T-cell (primary cell): Measurements from ENCODE around the gene WNK2. TPM values are rescaled to one million over a fixed set of nuclear protein-coding genes. Genes with fewer than 3 reads are reported as not detected.
A peak's percentile ranks its signal among the peaks of the same experiment; 100 is the strongest.

Experiments used
- ATAC-seq, 4 experiments: fragments of 200-7000 bp in 3 of 4; fragments of 150-1000 bp in 1 of 4; cut with Tn5 transposase; replicated peaks in 1 of 4; 1 replicate in 3 of 4; 2 replicates in 1 of 4; pipeline ENCODE4 v1.10.0; 2021; ENCODE audit warnings: moderate library complexity in 3 of 4, mild to moderate bottlenecking in 2 of 4, moderate number of reproducible peaks in 1 of 4
- CTCF ChIA-PET, 2 donors: fragments of 300-600 bp; sonication (Branson Sonifier 250); formaldehyde crosslinking; loops; one replicate each; lab custom pipeline; 2022; ENCODE audit warnings: antibody characterized with exemption in 2 of 2; lab: Charles Lee
- POLR2A ChIA-PET, 2 donors: fragments of 300-600 bp; sonication (Branson Sonifier 250); formaldehyde crosslinking; loops; one replicate each; lab custom pipeline; 2022; ENCODE audit warnings: antibody characterized with exemption in 2 of 2; lab: Charles Lee
- DNase-seq, 35 experiments: peaks; one replicate each; pipeline versions ENCODE4 v3.0.0 to v3.0.0-alpha.2; 2013 to 2023
- H3K27ac ChIP-seq: one replicate; pipeline ENCODE4 v1.5.1; 2013; ENCODE audit warnings: low read length
- H3K27me3 ChIP-seq, 2 experiments: replicated peaks in 1 of 2; 1 replicate in 1 of 2; 2 replicates in 1 of 2; pipeline versions ENCODE4 v1.6.1 to v1.7.0; 2013; ENCODE audit warnings: low read length in 1 of 2, mixed read lengths in 1 of 2; ENCODE audit not compliant: control insufficient read depth in 2 of 2, insufficient read depth in 2 of 2; ENCODE audit errors: extremely low read depth in 1 of 2
- H3K36me3 ChIP-seq, 2 donors: 1 replicate in 1 of 2; 2 replicates in 1 of 2; pipeline versions ENCODE4 v1.6.1 to v1.7.0; 2013; ENCODE audit warnings: low read length in 1 of 2; ENCODE audit not compliant: control insufficient read depth in 2 of 2, insufficient read depth in 1 of 2; ENCODE audit errors: extremely low read depth in 1 of 2
- H3K4me1 ChIP-seq, 2 experiments: 1 replicate in 1 of 2; 2 replicates in 1 of 2; pipeline versions ENCODE4 v1.6.1 to v1.7.0; 2013; ENCODE audit warnings: low read length in 2 of 2, mixed read lengths in 1 of 2; ENCODE audit not compliant: insufficient read depth in 2 of 2, control insufficient read depth in 1 of 2; ENCODE audit errors: extremely low read depth in 1 of 2
- H3K4me3 ChIP-seq, 2 donors: 1 replicate in 1 of 2; 2 replicates in 1 of 2; pipeline versions ENCODE4 v1.5.1 to v1.7.0; 2013; ENCODE audit warnings: mild to moderate bottlenecking in 2 of 2, low read length in 1 of 2, moderate library complexity in 1 of 2; ENCODE audit not compliant: control insufficient read depth in 1 of 2; ENCODE audit errors: extremely low read depth in 1 of 2
- H3K9me3 ChIP-seq: 2 replicates; pipeline ENCODE4 v1.7.0; 2013
- H3K27ac Mint-ChIP-seq, 2 donors: one replicate each; pipeline ENCODE4 v1.8.0; 2020 to 2021; ENCODE audit warnings: mild to moderate bottlenecking in 2 of 2, mixed read lengths in 2 of 2
- H3K27me3 Mint-ChIP-seq, 2 donors: one replicate each; pipeline ENCODE4 v1.8.0; 2021 to 2022; ENCODE audit warnings: mixed read lengths in 2 of 2
- H3K36me3 Mint-ChIP-seq: one replicate; pipeline ENCODE4 v1.8.0; 2021; ENCODE audit warnings: mixed read lengths
- H3K4me1 Mint-ChIP-seq, 3 donors: one replicate each; pipeline ENCODE4 v1.8.0; 2020 to 2022; ENCODE audit warnings: mixed read lengths in 3 of 3, mild to moderate bottlenecking in 1 of 3
- H3K4me3 Mint-ChIP-seq, 3 donors: one replicate each; pipeline ENCODE4 v1.8.0; 2020 to 2022; ENCODE audit warnings: mild to moderate bottlenecking in 3 of 3, mixed read lengths in 3 of 3, moderate library complexity in 3 of 3
- H3K9me3 Mint-ChIP-seq, 3 donors: one replicate each; pipeline ENCODE4 v1.8.0; 2020 to 2022; ENCODE audit warnings: mixed read lengths in 3 of 3
- WGBS: methylation state at CpG from one replicate; pipeline ENCODE4 v1.1.5; 2013; ENCODE audit warnings: missing lambda C conversion rate; ENCODE audit not compliant: insufficient coverage; 5-methylcytosine and 5-hydroxymethylcytosine counted together
- total RNA-seq, 35 experiments: library from RNA in 6 of 35; stranded (reverse) in 6 of 35; fragments of 120-200 nt in 1 of 35; gene quantifications; one replicate each; pipeline versions ENCODE4 v1.2.1 to v1.2.4 and lab custom pipeline; 2013 to 2026

The WNK2 gene
- total RNA-seq, 5 donors from 2014 or later (not counting 1 experiment from before 2014, with no cell fraction given), result 0.12 to 0.95 (median 0.48) TPM

DNA sequence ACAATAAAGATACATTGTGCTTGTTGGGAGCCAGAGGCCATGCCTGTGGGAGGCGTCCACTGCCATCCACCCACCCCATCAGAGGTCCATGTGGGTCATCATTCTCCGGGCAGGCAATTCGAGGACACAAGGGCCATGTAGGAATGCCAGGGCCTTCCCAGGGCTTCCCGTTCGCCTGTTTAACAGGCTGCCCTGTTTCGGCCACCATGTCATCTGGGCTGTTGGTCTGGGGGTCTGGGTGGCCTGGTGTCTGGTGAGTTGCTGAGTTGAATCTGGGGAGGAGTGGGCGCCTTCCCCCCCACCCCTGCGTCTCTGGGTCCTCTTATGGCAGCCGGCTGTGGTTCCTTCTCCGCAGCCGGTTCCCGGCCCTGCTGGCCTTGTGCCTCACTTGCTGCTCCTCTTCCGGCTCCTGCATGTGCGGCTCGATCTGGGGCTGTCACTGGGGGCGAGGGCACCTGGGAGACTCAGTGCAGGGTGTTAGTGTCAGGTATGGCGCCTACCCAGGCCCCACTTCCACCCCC lies 117.4 kb downstream of the WNK2 start:
- peaks cover 2 to 15% (median 12%) of the 10 kb centered on the region in 3 donors for H3K4me1 Mint-ChIP-seq
- H3K36me3 Mint-ChIP-seq, result no peaks in the 10 kb centered on the region
- Histone ChIP-seq H3K4me1 (peaks cover 0 to 10% of the 10 kb centered on the region in 2 experiments), H3K9me3 (no peaks in the 10 kb centered on the region), H3K36me3 (no peaks in the 10 kb centered on the region), H3K27ac (no peak overlapping the region), H3K4me3 (no peak overlapping the region), H3K27me3 (peaks cover 0 to 29% of the 10 kb centered on the region in 2 experiments)
- no peak overlapping the region for H3K4me3 Mint-ChIP-seq
- DNase-seq (peak in 1 of 35 experiments; percentile 8), ATAC-seq (no peak)
- WGBS, result 100% methylated on average over 1 of the region's 17 CpGs
- no peaks in the 10 kb centered on the region for H3K9me3 Mint-ChIP-seq
- no peak overlapping the region for H3K27ac Mint-ChIP-seq
- ChIA-PET POLR2A (no interaction called here), CTCF (interaction anchor here in 1 of 2 donors (1.1 to 1.4 kb wide), 2 partner anchors 141 to 192 kb away, joined by 3 read pairs; no protein-coding TSS in a partner anchor)
- H3K27me3 Mint-ChIP-seq, result no peaks in the 10 kb centered on the region

DNA sequence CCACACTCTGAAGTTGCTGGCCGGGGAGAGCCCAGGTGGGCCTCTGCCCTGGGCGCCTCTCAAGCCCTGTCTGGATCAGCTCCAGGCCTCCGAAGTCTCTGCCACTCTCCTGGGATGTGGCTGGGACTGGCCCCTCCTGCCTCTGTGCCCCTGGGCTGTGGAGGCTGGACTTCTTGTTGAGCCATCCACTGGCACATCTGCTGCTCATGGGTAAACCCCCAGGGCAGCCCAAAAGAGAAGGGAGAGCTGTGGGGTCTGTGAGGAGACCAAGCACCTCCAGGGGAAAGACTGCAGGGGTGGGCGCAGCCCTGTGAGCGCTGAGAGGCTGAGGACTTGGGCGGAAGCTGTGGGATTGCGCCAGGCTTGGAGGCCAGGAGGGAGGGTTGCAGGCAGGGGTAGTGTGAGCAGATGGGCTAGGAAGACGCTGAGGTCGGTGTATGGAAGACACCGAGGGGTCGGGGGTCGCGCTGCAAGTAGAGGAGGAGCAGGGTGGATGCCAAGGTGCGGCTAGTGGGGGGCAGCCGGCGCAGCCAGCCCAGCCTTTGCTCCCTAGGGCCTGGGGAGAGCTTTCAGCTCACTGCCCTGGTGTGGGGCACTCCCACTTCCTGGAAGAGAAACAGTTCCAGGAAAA lies 118.1 kb downstream of the WNK2 start:
- no peaks in the 10 kb centered on the region for H3K36me3 ChIP-seq
- Mint-ChIP-seq H3K4me3 (no peak overlapping the region), H3K36me3 (no peaks in the 10 kb centered on the region), H3K27me3 (no peaks in the 10 kb centered on the region), H3K9me3 (no peaks in the 10 kb centered on the region), H3K4me1 (peaks cover 2 to 12% (median 10%) of the 10 kb centered on the region in 3 donors), H3K27ac (no peak overlapping the region)
- CTCF ChIA-PET, result interaction anchor here (1.0 to 1.4 kb wide), 3 partner anchors 141 to 193 kb away, joined by 3 to 6 read pairs (median 3); no protein-coding TSS in a partner anchor
- H3K4me1 ChIP-seq, result peaks cover 0 to 7% of the 10 kb centered on the region in 2 experiments
- ATAC-seq (peak in 2 of 4 experiments; percentile 6 to 25), DNase-seq (peak in 1 of 35 experiments; percentile 10)
- WGBS, result 92% methylated on average over 15 of the region's 16 CpGs
- no peak overlapping the region for H3K27ac ChIP-seq
- H3K27me3 ChIP-seq, result peaks cover 0 to 29% of the 10 kb centered on the region in 2 experiments
- H3K9me3 ChIP-seq, result no peaks in the 10 kb centered on the region
- no peak overlapping the region for H3K4me3 ChIP-seq
- POLR2A ChIA-PET, result no interaction called here

DNA sequence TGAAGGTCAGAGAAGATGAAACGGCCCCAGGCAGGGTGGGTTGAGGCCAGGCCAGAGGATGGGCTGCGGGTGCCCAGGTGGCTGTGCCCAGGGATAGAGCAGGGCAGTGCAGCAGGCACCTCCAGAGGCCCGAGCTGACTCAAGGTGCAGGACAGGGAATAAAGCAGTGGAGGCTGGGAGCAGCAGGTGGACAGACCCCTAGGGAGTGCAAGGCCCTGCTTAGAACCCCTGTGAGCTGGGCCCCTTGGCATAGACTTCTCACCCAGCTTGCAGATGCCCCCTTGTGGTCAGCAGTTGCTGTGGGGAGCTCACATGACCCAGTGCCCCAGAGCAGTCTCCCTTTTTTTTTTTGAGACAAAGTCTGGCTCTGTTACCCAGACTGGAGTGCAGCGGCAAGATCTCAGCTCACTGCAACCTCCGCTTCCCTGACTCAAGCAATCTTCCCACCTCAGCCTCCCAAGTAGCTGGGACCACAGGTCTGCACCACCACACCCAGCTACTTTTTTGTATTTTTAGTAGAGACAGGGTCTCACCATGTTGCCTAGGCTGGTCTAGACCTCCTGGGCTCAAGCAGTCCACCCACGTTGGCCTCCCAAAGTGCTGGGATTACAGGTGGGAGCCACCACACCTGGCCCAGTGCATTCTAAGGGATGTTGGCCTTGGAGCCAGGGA lies 118.8 kb downstream of the WNK2 start:
- CTCF ChIA-PET, result interaction anchor here (0.6 to 1.4 kb wide), 11 partner anchors 11 to 969 kb away, joined by 3 to 8 read pairs (median 3); no protein-coding TSS in a partner anchor
- POLR2A ChIA-PET, result interaction anchor here in 1 of 2 donors (0.6 kb wide), 1 partner anchor 405 kb away, joined by 3 read pairs; no protein-coding TSS in a partner anchor
- H3K27ac Mint-ChIP-seq, result no peak overlapping the region

DNA sequence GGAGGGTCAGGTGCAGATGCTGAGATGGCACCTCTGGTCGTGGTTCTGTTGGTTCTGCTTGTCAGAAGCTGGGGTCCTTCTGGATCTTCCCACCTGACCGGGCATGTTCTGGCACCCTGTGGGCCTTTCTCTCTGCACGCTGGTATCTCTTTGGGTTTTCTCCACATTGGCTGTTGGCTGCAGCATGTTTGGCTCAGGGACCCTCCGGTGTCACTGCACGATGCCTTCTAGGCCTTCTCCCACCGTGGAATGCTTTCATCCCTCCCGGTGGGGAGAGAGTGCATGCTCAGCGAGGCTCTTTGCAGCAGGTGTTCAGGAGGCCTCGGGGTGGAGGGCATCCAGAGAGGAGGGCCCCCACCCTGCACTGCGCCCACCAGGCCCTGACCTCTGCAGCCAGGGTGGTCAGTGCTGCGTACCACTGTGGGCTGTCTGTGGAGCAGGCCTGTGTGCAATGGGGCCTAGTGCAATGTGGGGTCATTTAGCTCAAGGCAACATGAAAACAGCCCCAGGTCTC lies 119.4 kb downstream of the WNK2 start:
- WGBS, result 88% methylated on average over 8 of the region's 11 CpGs

More for the DNA sequence above, 118.8 kb downstream of the WNK2 start:
- peaks cover 0 to 7% (median 3%) of the 10 kb centered on the region in 3 donors for H3K4me1 Mint-ChIP-seq
- no peak overlapping the region for H3K4me3 Mint-ChIP-seq
- no peaks in the 10 kb centered on the region for H3K9me3 ChIP-seq
- no peaks in the 10 kb centered on the region for H3K36me3 Mint-ChIP-seq
- peak; percentile 23 to 77 (median 58) for DNase-seq
- no peaks in the 10 kb centered on the region for H3K36me3 ChIP-seq
- H3K27ac ChIP-seq, result no peak overlapping the region
- H3K27me3 ChIP-seq, result peaks cover 0 to 34% of the 10 kb centered on the region in 2 experiments
- H3K4me1 ChIP-seq, result peaks cover 0 to 5% of the 10 kb centered on the region in 2 experiments
- WGBS, result 75% methylated on average over 6 of the region's 6 CpGs
- no peaks in the 10 kb centered on the region for H3K9me3 Mint-ChIP-seq
- H3K27me3 Mint-ChIP-seq, result no peaks in the 10 kb centered on the region
- ATAC-seq, result peak; percentile 74 to 97 (median 78)
- no peak overlapping the region for H3K4me3 ChIP-seq

DNA sequence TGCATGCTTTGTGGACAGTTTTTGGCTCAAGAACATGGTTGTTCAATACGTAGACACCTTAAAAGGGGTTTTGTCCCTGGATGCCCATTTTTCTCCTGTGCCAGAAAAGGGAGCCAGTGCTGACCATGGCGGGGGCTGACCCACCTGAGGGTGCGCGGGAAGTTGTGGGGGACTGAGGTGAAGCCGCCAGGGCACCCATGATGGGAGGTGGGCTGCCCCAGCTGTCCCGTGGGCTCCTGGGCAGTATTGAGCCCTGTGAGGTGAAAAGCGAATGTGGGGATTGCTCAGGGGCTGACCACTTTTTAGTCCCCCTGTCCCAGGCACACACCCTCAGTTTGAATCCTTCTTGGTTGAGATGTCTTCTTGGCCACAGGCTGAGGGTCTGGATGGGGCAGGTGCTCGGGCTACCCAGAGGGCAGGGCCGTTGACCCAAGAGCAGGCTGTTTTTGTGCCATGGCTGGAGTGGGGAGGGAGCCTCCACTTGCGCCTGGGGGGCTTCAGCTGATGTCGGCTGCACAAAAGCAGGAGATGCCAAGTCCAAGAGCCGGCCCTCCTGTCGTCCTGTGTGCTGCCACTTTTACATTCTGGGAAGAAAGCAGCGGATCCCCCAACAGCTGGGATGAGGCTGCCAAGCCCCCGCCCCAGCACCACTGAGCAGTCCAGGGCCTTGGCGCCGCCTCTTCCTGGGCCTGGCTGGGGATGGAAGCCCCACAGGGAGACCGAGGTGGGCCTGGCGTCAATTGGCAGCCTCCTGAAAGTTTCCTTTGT lies 120.1 kb downstream of the WNK2 start:
- Histone ChIP-seq H3K36me3 (no peaks in the 10 kb centered on the region), H3K4me3 (no peak overlapping the region), H3K27ac (no peak overlapping the region), H3K9me3 (no peaks in the 10 kb centered on the region), H3K27me3 (peaks cover 0 to 29% of the 10 kb centered on the region in 2 experiments), H3K4me1 (peaks cover 0 to 5% of the 10 kb centered on the region in 2 experiments)
- H3K4me1 Mint-ChIP-seq, result peaks cover 0 to 6% (median 0%) of the 10 kb centered on the region in 3 donors
- DNase-seq, result peak in 1 of 35 experiments; percentile 10
- ATAC-seq, result no peak
- H3K4me3 Mint-ChIP-seq, result no peak overlapping the region
- 91% methylated on average over 15 of the region's 19 CpGs for WGBS
- no peaks in the 10 kb centered on the region for H3K9me3 Mint-ChIP-seq
- CTCF ChIA-PET, result no interaction called here
- no peak overlapping the region for H3K27ac Mint-ChIP-seq
- no peaks in the 10 kb centered on the region for H3K36me3 Mint-ChIP-seq
- POLR2A ChIA-PET, result interaction anchor here in 1 of 2 donors (0.5 kb wide), 1 partner anchor 12 kb away, joined by 3 read pairs; no protein-coding TSS in a partner anchor
- H3K27me3 Mint-ChIP-seq, result no peaks in the 10 kb centered on the region

More for the DNA sequence above, 119.4 kb downstream of the WNK2 start:
- Mint-ChIP-seq H3K4me1 (peaks cover 0 to 6% (median 0%) of the 10 kb centered on the region in 3 donors), H3K4me3 (no peak overlapping the region), H3K36me3 (no peaks in the 10 kb centered on the region), H3K27me3 (no peaks in the 10 kb centered on the region), H3K27ac (no peak overlapping the region), H3K9me3 (no peaks in the 10 kb centered on the region)
- ATAC-seq, result no peak
- DNase-seq, result peak in 1 of 35 experiments; percentile 9
- H3K27me3 ChIP-seq, result peaks cover 0 to 31% of the 10 kb centered on the region in 2 experiments
- peaks cover 0 to 5% of the 10 kb centered on the region in 2 experiments for H3K4me1 ChIP-seq
- ChIA-PET CTCF (interaction anchor here (0.6 to 1.0 kb wide), 9 partner anchors 12 to 969 kb away, joined by 3 to 8 read pairs (median 3); no protein-coding TSS in a partner anchor), POLR2A (interaction anchor here in 1 of 2 donors (0.6 kb wide), 1 partner anchor 406 kb away, joined by 3 read pairs; no protein-coding TSS in a partner anchor)
- H3K27ac ChIP-seq, result no peak overlapping the region
- no peak overlapping the region for H3K4me3 ChIP-seq
- no peaks in the 10 kb centered on the region for H3K36me3 ChIP-seq
- H3K9me3 ChIP-seq, result no peaks in the 10 kb centered on the region
